Neural cell (in vitro differentiated cells): ENCODE data around the gene MYO10.

Experiments used
- CTCF ChIP-seq: fragments of 450-650 bp; IDR thresholded peaks from 2 replicates; pipeline ENCODE4 v1.5.1; 2014; ENCODE audit warnings: antibody characterized with exemption, mild to moderate bottlenecking, moderate library complexity; ENCODE audit not compliant: poor library complexity, severe bottlenecking
- EZH2 ChIP-seq: fragments of 200-600, 300-800 bp; shearing (Covaris generic), sonication (generic); IDR thresholded peaks from 2 replicates; pipeline ENCODE4 v1.6.1; 2014; ENCODE audit warnings: antibody characterized with exemption, low read length, borderline replicate concordance, mild to moderate bottlenecking; ENCODE audit not compliant: insufficient read depth, poor library complexity, severe bottlenecking
- RAD21 ChIP-seq: fragments of 450-650 bp; conservative IDR thresholded peaks from 2 replicates; pipeline ENCODE4 v1.6.1; 2014; ENCODE audit warnings: antibody characterized with exemption, mild to moderate bottlenecking, moderate library complexity
- SMC3 ChIP-seq: fragments of 450-650 bp; conservative IDR thresholded peaks from 2 replicates; pipeline ENCODE4 v1.6.1; 2014; ENCODE audit warnings: antibody characterized with exemption, mild to moderate bottlenecking, moderate library complexity; ENCODE audit not compliant: poor library complexity

- TF ChIP-seq CTCF (no peak), EZH2 (no peak), RAD21 (no peak), SMC3 (no peak)
These were observed 126.5 kb downstream of the MYO10 start for GRCh38 chr5:16809395-16810207.
